ENCODE results near the gene NUCB1. TPM values are rescaled to one million over a fixed set of nuclear protein-coding genes. Genes with fewer than 3 reads are reported as not detected.
"Not testable (repeated sequence)": the region's sequence is repeated elsewhere in the genome, so short reads cannot be mapped to it uniquely, and the experiment has no call there.

NUCB1 gene
- total and polyA plus RNA-seq, 2 donors (not counting 3 experiments of a cell fraction or from before 2014, with no cell fraction given) = 194 to 231 TPM

GRCh38 chr19:48876043-48876981, 23.8 kb upstream of the NUCB1 start:
- intact Hi-C loops (cut with micrococcal nuclease); H4K20me1 ChIP-seq (replicated peaks; ENCODE audit: control insufficient read depth, extremely low read depth, insufficient read depth, low read length); H3K27me3 ChIP-seq (ENCODE audit: control insufficient read depth in 2 of 2, insufficient read depth in 2 of 2, low read length in 2 of 2); H3K9me3 ChIP-seq (replicated peaks; ENCODE audit: control insufficient read depth, insufficient read depth, low read length); H3K9me1 ChIP-seq (replicated peaks; ENCODE audit: control insufficient read depth, extremely low read depth, insufficient read depth, low read length); H2AFZ ChIP-seq (ENCODE audit: low read depth, low read length); dilution Hi-C loops (cut with MboI; ENCODE audit: extremely low pct_ligation_motif_present, low sequenced_read_pairs): not testable (repeated sequence)
- DNase-seq (ENCODE audit: low read depth, low spot score) = peak; percentile 76
- TSS peak; percentile 78 for BruUV-seq (replicated peaks)
- ChIA-PET POLR2A (interaction anchor here (0.6 to 2.3 kb wide), 6 partner anchors 9 to 1276 kb away, joined by 3 to 14 read pairs (median 4); partner anchors contain the start of gene FTL), CTCF (interaction anchor here (1.6 to 6.0 kb wide), 2 partner anchors 33 to 94 kb away, joined by 5 to 45 read pairs; no protein-coding TSS in a partner anchor)
- Histone ChIP-seq H3K4me3 (replicated peaks in 1 of 3; ENCODE audit: insufficient read depth in 1 of 3, low read depth in 1 of 3, low read length in 3 of 3) (peak overlapping the region; percentile 36 to 100 (median 100)), H3K9ac (replicated peaks; ENCODE audit: extremely low read depth, insufficient read depth, low read length) (peak overlapping the region; percentile 100), H3K36me3 (ENCODE audit: control insufficient read depth in 2 of 2, extremely low read depth in 1 of 2, insufficient read depth in 2 of 2, low read length in 2 of 2) (peaks cover 17 to 20% of the 10 kb centered on the region in 2 experiments), H3K4me2 (ENCODE audit: insufficient read depth, low read length) (peak overlapping the region; percentile 94), H3K27ac (ENCODE audit: insufficient read depth, low read depth, low read length) (peak overlapping the region; percentile 100), H3K4me1 (ENCODE audit: control insufficient read depth, extremely low read depth, insufficient read depth, low read length) (peaks cover 29% of the 10 kb centered on the region), H3K79me2 (ENCODE audit: control insufficient read depth, insufficient read depth, low read length) (peaks cover 40% of the 10 kb centered on the region)
- TF ChIP-seq JUN (IDR thresholded peaks at IDR 0.05; ENCODE audit: borderline replicate concordance, insufficient read depth, insufficient read length, low read depth) = peak; percentile 63
- peak; percentile 66 for TF ChIP-seq FOS (IDR thresholded peaks at IDR 0.05; ENCODE audit: borderline replicate concordance, insufficient read depth, low read length)
- peak; percentile 35 for TF ChIP-seq POLR2AphosphoS5 (IDR thresholded peaks at IDR 0.05; ENCODE audit: insufficient read depth, low read depth, low read length)
- peak; percentile 17 for TF ChIP-seq GATA2 (IDR thresholded peaks at IDR 0.05; ENCODE audit: insufficient read depth, insufficient read length, low read depth, low read length)
- peak; percentile 10 for TF ChIP-seq POLR2A (IDR thresholded peaks at IDR 0.05; ENCODE audit: low read depth, low read length)
- peak; percentile 84 for FAIRE-seq

GRCh38 chr19:48877855-48878195, 22.3 kb upstream of the NUCB1 start:
- Histone ChIP-seq H3K27ac (ENCODE audit: insufficient read depth, low read depth, low read length) (no peak overlapping the region), H3K79me2 (ENCODE audit: control insufficient read depth, insufficient read depth, low read length) (peaks cover 35% of the 10 kb centered on the region), H2AFZ (ENCODE audit: low read depth, low read length) (no peak overlapping the region), H3K4me2 (ENCODE audit: insufficient read depth, low read length) (no peak overlapping the region), H3K9me1 (replicated peaks; ENCODE audit: control insufficient read depth, extremely low read depth, insufficient read depth, low read length) (no peaks in the 10 kb centered on the region), H4K20me1 (replicated peaks; ENCODE audit: control insufficient read depth, extremely low read depth, insufficient read depth, low read length) (no peaks in the 10 kb centered on the region), H3K9me3 (replicated peaks; ENCODE audit: control insufficient read depth, insufficient read depth, low read length) (no peaks in the 10 kb centered on the region), H3K36me3 (ENCODE audit: control insufficient read depth in 2 of 2, extremely low read depth in 1 of 2, insufficient read depth in 2 of 2, low read length in 2 of 2) (peaks cover 17 to 20% of the 10 kb centered on the region in 2 experiments), H3K27me3 (ENCODE audit: control insufficient read depth in 2 of 2, insufficient read depth in 2 of 2, low read length in 2 of 2) (no peaks in the 10 kb centered on the region), H3K4me1 (ENCODE audit: control insufficient read depth, extremely low read depth, insufficient read depth, low read length) (peaks cover 29% of the 10 kb centered on the region), H3K4me3 (replicated peaks in 1 of 3; ENCODE audit: insufficient read depth in 1 of 3, low read depth in 1 of 3, low read length in 3 of 3) (no peak overlapping the region), H3K9ac (replicated peaks; ENCODE audit: extremely low read depth, insufficient read depth, low read length) (no peak overlapping the region)
- ChIA-PET CTCF (interaction anchor here (1.4 to 4.4 kb wide), 2 partner anchors 35 to 93 kb away, joined by 3 to 34 read pairs; no protein-coding TSS in a partner anchor), POLR2A (no interaction called here)
- TF ChIP-seq JUN (IDR thresholded peaks at IDR 0.05; ENCODE audit: borderline replicate concordance, insufficient read depth, insufficient read length, low read depth) (no peak), POLR2A (IDR thresholded peaks at IDR 0.05; ENCODE audit: low read depth, low read length) (no peak)
- no TSS peak for BruUV-seq (replicated peaks)
- intact Hi-C loops (cut with micrococcal nuclease) (no loop called here), dilution Hi-C loops (cut with MboI; ENCODE audit: extremely low pct_ligation_motif_present, low sequenced_read_pairs) (no loop called here)
- DNase-seq (ENCODE audit: low read depth, low spot score) (peak; percentile 1), FAIRE-seq (no peak)

Measured in endothelial cell of umbilical vein (primary cell).